NCI-H82 (cell line): ENCODE measurements around the gene IL23A.

ENCODE experiments used
- DNase-seq: peaks from one replicate; lab custom pipeline; 2025; lab: John Stamatoyannopoulos, UW

Gene IL23A

DNA sequence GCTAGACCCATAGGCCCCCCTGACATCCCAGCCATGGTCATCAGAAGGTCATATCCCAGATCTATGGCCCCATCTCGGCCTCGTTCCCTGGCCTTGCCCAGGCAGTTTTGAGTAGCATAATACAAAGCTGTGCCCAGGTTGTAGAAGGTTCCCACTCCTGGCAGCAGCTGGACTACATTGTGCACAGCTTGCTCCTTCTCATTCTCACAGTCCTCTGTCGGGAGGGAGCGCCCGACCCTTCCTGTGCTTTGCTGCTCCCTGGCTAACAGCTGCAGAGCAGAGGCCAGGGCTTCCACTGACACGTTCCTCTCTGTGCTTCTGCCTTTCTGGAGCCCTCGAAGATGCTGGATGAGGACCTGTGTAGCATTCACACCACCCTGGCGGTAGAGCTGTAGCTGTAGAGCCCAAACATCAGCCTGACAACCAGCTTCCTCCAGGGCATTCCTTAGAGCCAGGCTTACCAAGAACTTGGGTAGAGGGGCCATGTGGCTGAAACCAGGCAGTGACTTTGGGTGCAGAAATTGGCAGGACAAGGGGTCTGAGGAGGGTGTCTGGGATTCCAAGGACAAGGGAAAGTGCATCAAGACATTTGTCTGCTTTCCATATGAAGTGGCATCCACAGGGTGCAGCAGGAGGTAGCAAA lies 22.9 kb downstream of the IL23A start:
- no peak for DNase-seq

GRCh38 chr12:56362130-56363059 lies 23.7 kb downstream of the IL23A start, which contains the start of gene APOF:
APOF (minus strand) TSS chr12:56362857; CDS start chr12:56362745, 112 bp downstream.
- no peak for DNase-seq

- DNase-seq = no peak
These were observed 28.3 kb downstream of the IL23A start for GRCh38 chr12:56366948-56367347.

DNA sequence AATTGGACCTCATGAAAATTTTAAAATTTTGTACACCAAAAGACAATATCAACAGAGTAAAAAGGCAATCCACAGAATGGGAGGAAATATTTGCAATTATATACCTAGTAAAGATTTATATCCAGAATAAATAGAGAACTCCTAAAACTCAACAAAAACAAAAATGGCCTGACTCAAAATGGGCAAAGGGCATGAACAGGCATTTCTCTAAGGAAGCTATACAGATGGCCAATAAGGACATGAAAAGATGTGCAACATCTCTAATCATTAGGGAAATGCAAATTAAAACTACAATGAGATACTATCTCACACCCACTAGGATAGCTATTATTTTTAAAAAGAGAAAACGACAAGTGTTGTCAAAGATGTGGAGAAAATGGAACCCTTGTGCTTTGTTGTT lies 34.8 kb downstream of the IL23A start:
- no peak for DNase-seq

GRCh38 chr12:56374726-56375597 lies 36.3 kb downstream of the IL23A start:
- no peak for DNase-seq

DNA sequence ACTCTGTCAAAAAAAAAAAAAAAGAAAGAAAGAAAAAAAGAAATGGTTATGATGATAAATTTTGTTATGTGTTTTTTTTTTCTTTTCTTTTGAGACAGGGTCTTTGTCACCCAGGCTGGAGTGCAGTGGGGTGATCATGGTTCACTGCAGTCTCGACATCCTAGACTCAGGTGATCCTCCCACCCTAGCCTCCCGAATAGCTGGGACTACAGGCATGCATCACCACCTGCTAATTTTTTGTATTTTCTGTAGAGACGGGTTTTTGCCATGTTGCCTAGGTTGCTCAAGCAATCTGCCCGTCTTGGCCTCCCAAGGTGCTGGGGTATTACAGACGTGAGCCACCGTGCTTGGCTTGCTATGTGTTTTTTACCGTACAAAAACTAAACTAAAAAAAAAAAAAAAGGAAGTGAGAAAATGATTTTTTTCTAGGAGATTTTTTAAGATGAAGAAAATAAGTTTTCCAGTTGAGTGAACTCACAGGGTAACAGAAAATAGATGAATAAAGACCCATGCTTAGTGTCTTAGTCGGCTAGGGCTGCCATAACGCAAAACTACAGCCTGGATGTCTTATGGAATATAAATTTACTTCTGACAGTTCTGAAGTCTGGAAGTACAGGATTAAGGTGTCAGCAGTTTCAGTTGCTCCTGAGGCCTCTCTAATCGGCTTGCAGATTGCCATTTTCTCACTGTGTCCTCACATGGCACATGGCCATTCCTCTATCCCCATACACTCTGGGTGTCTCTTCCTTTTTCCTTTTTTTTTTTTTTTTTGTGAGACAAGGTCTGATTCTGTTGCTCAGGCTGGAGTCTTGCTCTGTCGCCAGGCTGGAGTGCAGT lies 37.1 kb downstream of the IL23A start:
- DNase-seq = peak; percentile 87

- peak; percentile 61 for DNase-seq
These were observed 38.8 kb downstream of the IL23A start for GRCh38 chr12:56377310-56377988.

GRCh38 chr12:56377989-56378316 lies 39.3 kb downstream of the IL23A start:
- DNase-seq = no peak

DNA sequence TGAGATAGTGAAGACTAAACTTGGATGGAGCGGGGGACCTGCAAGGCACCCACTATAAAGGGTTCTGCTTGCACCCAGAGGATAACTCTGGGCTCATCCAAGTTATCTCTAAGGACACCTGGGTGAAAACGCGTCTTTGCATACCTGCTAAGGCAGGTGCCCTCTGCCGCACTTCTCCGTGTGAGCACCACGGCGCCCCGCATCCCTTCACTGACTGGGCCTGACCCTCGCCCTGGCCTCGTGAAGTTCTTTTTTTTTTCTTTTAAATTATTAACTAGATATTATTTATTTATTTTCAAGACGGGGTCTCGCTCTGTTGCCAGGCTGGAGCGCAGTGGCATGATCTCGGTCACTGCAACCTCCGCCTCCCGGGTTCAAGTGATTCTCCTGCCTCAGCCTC lies 43.9 kb downstream of the IL23A start:
- DNase-seq = no peak

DNA sequence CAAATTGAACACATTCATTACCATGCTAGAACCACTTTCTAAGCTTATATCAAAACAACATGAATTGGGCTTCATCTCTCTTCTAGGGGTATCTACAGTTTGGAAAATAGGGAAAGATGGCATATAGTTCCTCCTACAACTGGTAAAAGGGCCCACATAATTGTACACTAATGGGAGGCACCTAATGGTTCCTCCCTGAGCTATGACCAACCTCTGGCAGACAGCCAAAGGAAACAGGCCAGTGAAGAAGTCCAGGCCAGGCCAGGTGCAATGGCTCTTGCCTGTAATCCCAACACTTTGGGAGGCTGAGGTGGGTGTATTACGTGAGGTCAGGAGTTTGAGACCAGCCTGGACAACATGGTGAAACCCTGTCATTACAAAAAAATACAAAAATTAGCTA lies 47.2 kb downstream of the IL23A start:
- peak; percentile 22 for DNase-seq

DNA sequence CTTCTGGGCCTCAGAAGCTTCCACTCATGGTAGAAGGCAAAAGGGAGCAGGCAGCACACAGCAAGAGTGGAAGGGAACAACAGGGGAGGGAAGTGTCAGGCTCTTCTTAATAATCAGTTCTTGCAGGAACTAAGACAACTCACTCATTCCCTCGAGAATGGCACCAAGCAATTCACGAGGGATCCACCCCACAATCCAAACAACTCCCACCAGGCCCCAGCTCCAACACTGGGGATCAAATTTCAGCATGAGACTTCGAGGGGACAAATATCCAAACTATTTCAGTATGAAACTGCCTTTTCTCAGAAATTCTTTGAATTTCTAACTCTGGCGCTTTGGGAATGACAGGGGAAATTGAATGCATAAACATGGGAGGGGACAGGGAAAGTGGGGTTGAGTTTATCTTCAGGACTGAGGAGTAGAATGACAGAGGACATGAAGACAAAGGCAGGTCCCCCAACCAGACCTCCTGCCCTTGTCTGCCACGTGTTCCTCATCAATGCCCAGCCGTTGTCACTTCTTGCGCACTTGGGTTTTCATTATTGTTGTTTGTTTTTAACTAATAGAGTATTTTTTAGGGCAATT lies 48.6 kb downstream of the IL23A start:
- DNase-seq = no peak

DNA sequence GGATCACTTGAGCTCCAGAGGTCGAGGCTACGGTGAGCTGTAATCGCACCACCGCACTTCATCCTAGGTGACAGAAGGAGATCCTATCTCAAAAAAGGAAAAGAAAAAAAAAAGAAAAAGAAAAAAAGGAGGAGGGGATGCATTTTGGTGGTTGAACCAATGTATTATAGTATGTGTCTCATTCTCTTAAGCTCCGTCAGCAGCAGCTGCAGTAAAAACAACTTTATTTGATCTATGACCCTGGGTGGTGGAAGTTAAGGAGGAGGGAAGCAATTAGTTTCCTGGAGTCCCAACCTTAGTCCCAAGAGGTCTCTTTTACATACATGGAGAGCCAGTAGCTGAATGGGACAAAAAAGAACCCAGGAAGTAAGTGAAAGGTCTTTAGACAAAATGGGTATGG lies 50.7 kb downstream of the IL23A start:
- no peak for DNase-seq
